HG02798 (cell line): ENCODE measurements around the gene TGM3.

Source experiments
- ATAC-seq: cut with Tn5 transposase; IDR thresholded peaks from one replicate; pipeline ENCODE4 v1.9.1; 2021; ENCODE audit warnings: mild to moderate bottlenecking; ENCODE audit not compliant: unreplicated experiment, poor library complexity

The TGM3 gene

GRCh38 chr20:2282181-2282580 is 13.6 kb upstream of the TGM3 start:
- no peak for ATAC-seq

- no peak for ATAC-seq
These were observed 11.9 kb upstream of the TGM3 start for GRCh38 chr20:2283706-2284423.

- no peak for ATAC-seq
These were observed 10.6 kb upstream of the TGM3 start for GRCh38 chr20:2285193-2285592.

- no peak for ATAC-seq
These were observed 10.2 kb upstream of the TGM3 start for GRCh38 chr20:2285613-2286012.

- ATAC-seq = no peak
These were observed 8.3 kb upstream of the TGM3 start for GRCh38 chr20:2287504-2287903.

- ATAC-seq = no peak
These were observed 6.3 kb upstream of the TGM3 start for GRCh38 chr20:2289475-2289874.

GRCh38 chr20:2290486-2290885 is 5.3 kb upstream of the TGM3 start:
- ATAC-seq = no peak

GRCh38 chr20:2292416-2293110 is 3.2 kb upstream of the TGM3 start:
- ATAC-seq = no peak

GRCh38 chr20:2293486-2293885 is 2.3 kb upstream of the TGM3 start:
- no peak for ATAC-seq

- ATAC-seq = no peak
These were observed 1.8 kb upstream of the TGM3 start for GRCh38 chr20:2293971-2294370.

- no peak for ATAC-seq
These were observed 515 bp upstream of the TGM3 start for GRCh38 chr20:2295286-2295685.

GRCh38 chr20:2296524-2297356 is 939 bp downstream of the TGM3 start:
- ATAC-seq = no peak

- no peak for ATAC-seq
These were observed 1.5 kb downstream of the TGM3 start for GRCh38 chr20:2297357-2297728.

GRCh38 chr20:2298116-2298515 is 2.3 kb downstream of the TGM3 start:
- no peak for ATAC-seq

GRCh38 chr20:2298701-2299100 is 2.9 kb downstream of the TGM3 start:
- no peak for ATAC-seq

- ATAC-seq = no peak
These were observed 3.5 kb downstream of the TGM3 start for GRCh38 chr20:2299301-2299700.

GRCh38 chr20:2300002-2300401 is 4.2 kb downstream of the TGM3 start:
- ATAC-seq = no peak

- ATAC-seq = no peak
These were observed 4.6 kb downstream of the TGM3 start for GRCh38 chr20:2300420-2300819.

- no peak for ATAC-seq
These were observed 5.4 kb downstream of the TGM3 start for GRCh38 chr20:2301164-2301622.

GRCh38 chr20:2302384-2303060 is 6.7 kb downstream of the TGM3 start:
- ATAC-seq = no peak

GRCh38 chr20:2303673-2304072 is 7.9 kb downstream of the TGM3 start:
- ATAC-seq = no peak
